ENCODE measurements around the gene ABHD2. TPM values are rescaled to one million over a fixed set of nuclear protein-coding genes. Genes with fewer than 3 reads are reported as not detected.

The ABHD2 gene
- total RNA-seq, 1 donor from 2014 or later, result 32.9 TPM

DNA sequence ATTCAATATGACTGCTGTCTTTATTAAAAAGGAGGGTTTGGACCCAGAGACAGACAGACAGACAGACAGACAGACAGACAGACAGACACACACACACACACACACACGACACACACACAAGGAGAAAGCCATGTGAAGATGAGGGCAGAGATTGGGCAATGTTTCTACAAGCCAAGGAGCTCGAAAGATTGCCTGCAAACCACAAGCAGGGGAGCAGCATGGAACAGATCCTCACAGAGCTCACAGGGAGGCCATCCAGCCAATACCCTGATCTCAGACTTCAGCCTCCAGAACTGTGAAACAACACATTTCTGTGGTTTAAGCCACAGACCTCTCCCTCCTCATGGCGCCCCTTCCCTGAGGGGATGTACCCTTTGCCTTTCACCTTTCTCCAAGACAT lies 35.8 kb upstream of the ABHD2 start:
- TF ChIP-seq, protein P1, sequence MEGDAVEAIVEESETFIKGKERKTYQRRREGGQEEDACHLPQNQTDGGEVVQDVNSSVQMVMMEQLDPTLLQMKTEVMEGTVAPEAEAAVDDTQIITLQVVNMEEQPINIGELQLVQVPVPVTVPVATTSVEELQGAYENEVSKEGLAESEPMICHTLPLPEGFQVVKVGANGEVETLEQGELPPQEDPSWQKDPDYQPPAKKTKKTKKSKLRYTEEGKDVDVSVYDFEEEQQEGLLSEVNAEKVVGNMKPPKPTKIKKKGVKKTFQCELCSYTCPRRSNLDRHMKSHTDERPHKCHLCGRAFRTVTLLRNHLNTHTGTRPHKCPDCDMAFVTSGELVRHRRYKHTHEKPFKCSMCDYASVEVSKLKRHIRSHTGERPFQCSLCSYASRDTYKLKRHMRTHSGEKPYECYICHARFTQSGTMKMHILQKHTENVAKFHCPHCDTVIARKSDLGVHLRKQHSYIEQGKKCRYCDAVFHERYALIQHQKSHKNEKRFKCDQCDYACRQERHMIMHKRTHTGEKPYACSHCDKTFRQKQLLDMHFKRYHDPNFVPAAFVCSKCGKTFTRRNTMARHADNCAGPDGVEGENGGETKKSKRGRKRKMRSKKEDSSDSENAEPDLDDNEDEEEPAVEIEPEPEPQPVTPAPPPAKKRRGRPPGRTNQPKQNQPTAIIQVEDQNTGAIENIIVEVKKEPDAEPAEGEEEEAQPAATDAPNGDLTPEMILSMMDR (conservative IDR thresholded peaks at IDR 0.05; ENCODE audit: low read depth, low read length), result no peak
- H3K4me3 ChIP-seq (ENCODE audit: low read depth, low read length), result no peak overlapping the region
- no peak for DNase-seq (ENCODE audit: low read depth)

DNA sequence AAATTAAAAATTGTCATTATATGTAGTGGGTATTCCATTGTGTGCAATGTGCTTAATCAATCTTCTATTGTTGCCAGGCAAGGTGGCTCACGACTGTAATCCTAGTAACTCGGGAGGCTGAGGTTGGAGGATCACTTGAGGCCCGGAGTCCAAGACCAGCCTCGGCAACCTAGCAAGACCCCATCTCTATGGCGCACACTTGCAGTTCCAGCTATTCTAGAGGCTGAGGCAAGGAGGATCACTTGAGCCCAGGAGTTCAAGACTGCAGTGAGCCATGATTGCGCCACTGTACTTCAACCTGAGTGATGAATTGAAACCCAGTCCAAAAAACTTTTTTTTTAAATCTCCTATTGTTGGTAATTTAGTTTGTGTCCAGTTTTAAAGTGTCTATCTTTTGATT lies 33.4 kb upstream of the ABHD2 start:
- H3K4me3 ChIP-seq (ENCODE audit: low read depth, low read length), result no peak overlapping the region
- TF ChIP-seq, protein P1 (conservative IDR thresholded peaks at IDR 0.05; ENCODE audit: low read depth, low read length), result no peak
- no peak for DNase-seq (ENCODE audit: low read depth)

DNA sequence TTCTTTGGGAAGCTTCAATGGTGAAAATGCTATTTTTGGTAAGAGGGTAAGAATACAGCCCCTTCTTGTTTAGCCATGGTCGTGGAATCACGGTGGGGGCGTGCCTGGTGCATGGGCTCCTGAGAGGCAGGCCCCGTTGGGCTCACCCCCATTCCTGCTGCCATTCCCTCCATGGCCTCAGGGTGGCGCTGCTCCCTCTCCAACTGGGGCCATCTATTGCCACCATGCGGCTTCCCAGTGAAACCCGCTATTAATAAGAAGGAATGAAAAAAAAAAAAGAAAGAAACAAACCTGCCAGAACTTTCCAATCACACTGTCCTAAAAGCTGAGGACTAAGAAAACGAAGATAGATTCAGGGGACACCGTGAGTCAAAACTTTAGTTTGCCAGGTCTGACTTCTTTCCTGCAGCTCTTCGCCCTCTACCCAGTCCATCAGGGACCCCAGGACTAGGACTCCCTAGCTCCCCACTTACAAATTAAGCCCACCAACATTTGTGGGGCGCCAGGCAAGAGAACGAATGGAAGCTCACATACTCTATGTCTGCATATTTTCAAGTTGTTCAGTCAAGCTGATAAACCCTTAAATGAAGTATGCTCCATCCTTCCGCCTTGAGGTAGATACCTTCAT lies 30.6 kb upstream of the ABHD2 start:
- TF ChIP-seq, protein P1 (conservative IDR thresholded peaks at IDR 0.05; ENCODE audit: low read depth, low read length), result peak; percentile 99
- no peak for DNase-seq (ENCODE audit: low read depth)
- no peak overlapping the region for H3K4me3 ChIP-seq (ENCODE audit: low read depth, low read length)

DNA sequence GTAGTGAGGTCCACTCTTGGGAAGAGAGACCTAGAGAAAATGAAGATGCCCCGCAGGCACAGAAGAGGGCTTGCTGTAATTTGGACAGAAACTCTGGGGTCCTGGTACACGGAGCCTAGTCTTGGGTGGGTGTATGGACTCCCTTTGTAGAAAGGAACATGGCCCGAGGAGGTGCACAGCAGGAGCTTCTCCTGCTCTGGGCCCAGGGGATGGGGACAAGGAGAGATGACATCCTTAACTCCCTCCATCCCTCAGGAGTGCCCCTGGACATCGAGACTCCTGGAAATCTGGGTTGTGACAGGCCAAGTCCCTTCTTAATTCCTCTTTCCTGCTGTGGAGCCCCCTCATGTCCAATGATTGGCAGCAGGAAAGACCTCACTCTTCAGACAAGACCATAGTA lies 29.9 kb upstream of the ABHD2 start:
- DNase-seq (ENCODE audit: low read depth), result no peak
- no peak overlapping the region for H3K4me3 ChIP-seq (ENCODE audit: low read depth, low read length)
- TF ChIP-seq, protein P1 (conservative IDR thresholded peaks at IDR 0.05; ENCODE audit: low read depth, low read length), result no peak

DNA sequence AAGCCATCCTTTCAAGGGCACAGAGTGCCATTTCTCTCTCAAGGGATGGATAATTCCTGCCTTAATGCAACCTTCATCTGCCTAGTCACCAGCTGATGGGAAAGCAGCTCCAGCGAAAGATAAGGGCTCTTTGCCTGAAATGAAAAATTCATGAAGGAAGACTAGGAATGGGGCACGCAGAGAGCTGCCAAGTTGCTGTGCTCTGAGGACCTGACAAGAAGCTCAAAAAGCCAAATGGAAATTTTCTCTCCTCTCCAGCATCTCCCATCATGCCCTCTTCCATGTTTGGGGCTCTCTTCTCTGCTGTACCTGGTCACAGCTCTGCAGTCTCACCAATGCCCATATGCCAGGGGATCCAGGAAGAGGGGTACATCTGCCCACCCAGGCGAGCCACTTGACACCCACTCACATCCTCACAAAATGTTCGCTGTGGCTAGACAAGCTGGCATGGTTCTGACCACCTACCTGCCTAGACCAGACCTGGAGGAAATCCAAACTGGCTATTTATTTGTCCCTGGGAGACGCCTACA lies 29.3 kb upstream of the ABHD2 start:
- TF ChIP-seq, protein P1 (conservative IDR thresholded peaks at IDR 0.05; ENCODE audit: low read depth, low read length), result no peak
- no peak for DNase-seq (ENCODE audit: low read depth)
- H3K4me3 ChIP-seq (ENCODE audit: low read depth, low read length), result no peak overlapping the region

DNA sequence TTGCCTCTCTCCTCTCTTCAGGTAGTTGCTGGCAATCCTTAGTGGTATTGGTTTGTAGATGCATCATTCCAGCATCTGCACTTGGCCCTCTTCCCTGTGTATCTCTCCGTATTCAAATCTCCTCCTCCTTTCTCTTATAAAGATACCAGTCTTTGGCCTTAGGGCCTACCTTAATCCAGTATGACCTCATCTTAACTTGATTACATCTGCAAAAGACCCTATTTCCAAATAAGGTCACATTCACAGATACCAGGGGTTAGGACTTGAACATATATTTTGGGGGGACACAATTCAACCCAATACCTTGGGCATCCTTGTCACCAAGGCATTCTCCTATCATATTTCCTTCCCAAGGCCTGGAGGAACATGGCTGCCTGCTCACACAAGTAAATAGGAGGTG lies 22.0 kb upstream of the ABHD2 start:
- H3K4me3 ChIP-seq (ENCODE audit: low read depth, low read length), result no peak overlapping the region
- TF ChIP-seq, protein P1 (conservative IDR thresholded peaks at IDR 0.05; ENCODE audit: low read depth, low read length), result no peak
- no peak for DNase-seq (ENCODE audit: low read depth)

DNA sequence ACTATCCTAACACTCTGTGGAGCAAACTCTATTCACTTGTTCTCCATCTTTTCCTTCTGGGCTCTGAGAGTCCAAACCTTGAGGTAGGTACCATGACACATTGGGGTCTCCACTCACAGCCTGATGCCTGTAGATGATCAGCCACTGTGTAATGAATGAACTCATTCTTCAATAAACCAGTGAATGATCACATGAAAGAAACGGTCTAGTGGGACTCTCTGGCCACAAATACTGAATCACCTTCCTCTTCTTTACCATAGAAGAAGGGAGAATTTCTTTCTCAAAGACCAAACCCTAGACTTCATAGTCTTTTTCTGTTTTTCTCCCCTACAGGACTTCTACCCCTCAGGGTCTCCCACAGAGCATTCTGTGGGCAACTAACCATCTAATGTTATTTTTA lies 20.5 kb upstream of the ABHD2 start:
- no peak for DNase-seq (ENCODE audit: low read depth)
- TF ChIP-seq, protein P1 (conservative IDR thresholded peaks at IDR 0.05; ENCODE audit: low read depth, low read length), result no peak

More for the DNA sequence above, 20.5 kb upstream of the ABHD2 start:
- no peak overlapping the region for H3K4me3 ChIP-seq (ENCODE audit: low read depth, low read length)

All from epithelial cell of proximal tubule (primary cell).